Glutamatergic neuron (in vitro differentiated cells): ENCODE results near the gene RAP1A. TPM values are rescaled to one million over a fixed set of nuclear protein-coding genes. Genes with fewer than 3 reads are reported as not detected.

Experiments
- DNase-seq: peaks from one replicate; pipeline ENCODE4 v3.0.0; 2022
- H3K27ac Mint-ChIP-seq: one replicate; pipeline ENCODE4 v1.8.0; 2020; ENCODE audit warnings: mild to moderate bottlenecking, mixed read lengths, inconsistent platforms; ENCODE audit not compliant: unreplicated experiment
- H3K27me3 Mint-ChIP-seq: one replicate; pipeline ENCODE4 v1.8.0; 2020; ENCODE audit warnings: mild to moderate bottlenecking, moderate library complexity, mixed read lengths, inconsistent platforms; ENCODE audit not compliant: unreplicated experiment
- H3K36me3 Mint-ChIP-seq: one replicate; pipeline ENCODE4 v1.8.0; 2020; ENCODE audit warnings: mild to moderate bottlenecking, mixed read lengths, inconsistent platforms; ENCODE audit not compliant: unreplicated experiment
- H3K4me1 Mint-ChIP-seq: one replicate; pipeline ENCODE4 v1.8.0; 2020; ENCODE audit warnings: mild to moderate bottlenecking, low read depth, mixed read lengths, inconsistent platforms; ENCODE audit not compliant: unreplicated experiment
- H3K4me3 Mint-ChIP-seq: one replicate; pipeline ENCODE4 v1.8.0; 2020; ENCODE audit warnings: mild to moderate bottlenecking, mixed read lengths, inconsistent platforms; ENCODE audit not compliant: unreplicated experiment
- H3K9me3 Mint-ChIP-seq: one replicate; pipeline ENCODE4 v1.8.0; 2020; ENCODE audit warnings: mild to moderate bottlenecking, moderate library complexity, mixed read lengths, inconsistent platforms; ENCODE audit not compliant: unreplicated experiment
- CTCF ChIP-seq: fragments of 200-600 bp; sonication (generic); IDR thresholded peaks from one replicate; pipeline ENCODE4 v1.5.0; 2021; ENCODE audit not compliant: partially characterized antibody, unreplicated experiment
- total RNA-seq: library from RNA; stranded (reverse); fragmentation: NEBNext Ultra II Directional; extraction: Animal tissue kit (Norgen Biotek cat#: 25700); gene quantifications from one replicate; pipeline ENCODE4 v1.2.1, GENCODE V29; 2021; ENCODE audit not compliant: unreplicated experiment

The RAP1A gene
- total RNA-seq, 1 donor from 2014 or later: 17.9 TPM

- no peak for DNase-seq
- Mint-ChIP-seq H3K4me1 (peaks cover 31% of the 10 kb centered on the region), H3K27me3 (peaks cover 40% of the 10 kb centered on the region), H3K36me3 (peaks cover 14% of the 10 kb centered on the region), H3K27ac (no peak overlapping the region), H3K9me3 (peaks cover 32% of the 10 kb centered on the region), H3K4me3 (no peak overlapping the region)
- no peak for TF ChIP-seq CTCF
Measured at GRCh38 chr1:111737216-111738132, 117.9 kb downstream of the RAP1A start.

GRCh38 chr1:111738133-111738435 lies 118.5 kb downstream of the RAP1A start:
- Mint-ChIP-seq H3K4me1 (peaks cover 24% of the 10 kb centered on the region), H3K4me3 (no peak overlapping the region), H3K27me3 (peaks cover 37% of the 10 kb centered on the region), H3K36me3 (peaks cover 8% of the 10 kb centered on the region), H3K9me3 (peaks cover 30% of the 10 kb centered on the region), H3K27ac (no peak overlapping the region)
- TF ChIP-seq CTCF: no peak
- no peak for DNase-seq

DNA sequence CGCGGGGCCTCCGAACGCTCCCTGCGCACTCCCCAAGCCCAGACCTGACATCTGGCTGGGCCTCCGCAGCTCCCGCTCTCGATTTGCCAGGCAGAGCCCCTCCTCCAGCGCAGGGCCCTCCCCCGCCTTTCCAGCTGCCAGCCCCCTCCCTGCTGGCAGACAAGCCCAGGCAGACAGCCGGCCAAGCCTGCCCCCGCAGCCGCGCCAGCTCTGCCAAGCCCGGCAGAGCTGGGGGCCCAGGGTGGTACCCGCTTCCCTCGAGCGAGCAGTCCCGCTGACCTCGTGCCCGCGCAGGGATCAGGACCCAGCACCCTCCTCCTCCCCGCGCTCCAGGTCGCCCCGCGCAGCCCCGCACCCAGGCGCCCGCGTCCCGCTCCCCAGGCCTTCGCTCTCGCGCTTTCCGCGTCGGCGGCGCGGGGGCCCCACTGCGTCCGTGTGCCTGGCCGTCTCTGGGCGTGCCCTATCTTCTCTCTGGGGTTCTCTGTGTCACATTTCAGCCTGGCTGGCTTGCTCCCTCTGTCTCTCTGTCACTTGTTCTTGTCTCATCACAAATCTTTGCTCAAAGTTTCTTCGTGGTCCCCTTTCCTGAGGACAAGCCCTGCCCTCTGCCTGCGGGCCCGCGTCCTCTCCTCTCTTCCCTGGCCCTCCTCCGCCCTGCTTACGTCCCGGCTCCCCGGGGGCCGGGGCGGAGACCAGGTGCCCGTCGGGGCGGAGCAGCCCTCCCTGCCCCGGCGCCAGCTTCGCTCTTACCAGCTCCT lies 119.0 kb downstream of the RAP1A start:
- H3K27me3 Mint-ChIP-seq: peaks cover 34% of the 10 kb centered on the region
- H3K4me3 Mint-ChIP-seq: peak overlapping the region; percentile 100
- no peak for TF ChIP-seq CTCF
- peaks cover 19% of the 10 kb centered on the region for H3K4me1 Mint-ChIP-seq
- peaks cover 27% of the 10 kb centered on the region for H3K9me3 Mint-ChIP-seq
- H3K36me3 Mint-ChIP-seq: peaks cover 5% of the 10 kb centered on the region
- H3K27ac Mint-ChIP-seq: no peak overlapping the region
- DNase-seq: peak; percentile 81

- DNase-seq: peak; percentile 94
- Mint-ChIP-seq H3K36me3 (peaks cover 5% of the 10 kb centered on the region), H3K9me3 (peaks cover 27% of the 10 kb centered on the region), H3K27ac (no peak within 1 kb of the TSS), H3K4me1 (peaks cover 16% of the 10 kb centered on the region), H3K4me3 (peak within 1 kb of the TSS; percentile 100), H3K27me3 (peaks cover 29% of the 10 kb centered on the region)
- TF ChIP-seq CTCF: no peak
Measured at GRCh38 chr1:111739194-111739924, 119.8 kb downstream of the RAP1A start, which contains the start of gene INKA2. TSS of gene INKA2 (minus strand) at chr1:111739395. CDS start at chr1:111739242, 153 bp downstream.
